SK-N-SH (cell line): Measurements from ENCODE around the gene PGS1. TPM values are rescaled to one million over a fixed set of nuclear protein-coding genes. Genes with fewer than 3 reads are reported as not detected.

ENCODE experiments used
- CTCF ChIA-PET: fragments of 300-600, 350-600 bp; formaldehyde crosslinking; extraction: SDS; loops from one replicate; lab custom pipeline; 2021; lab: Yijun Ruan, JAX
- POLR2A ChIA-PET: fragments of 350-600 bp; sonication (Branson Sonifier 250); formaldehyde crosslinking; extraction: SDS; loops from one replicate; lab custom pipeline; 2020; ENCODE audit warnings: antibody characterized with exemption, inconsistent platforms; lab: Yijun Ruan, JAX
- DNase-seq: peaks from one replicate; pipeline ENCODE4 v3.0.0; 2012
- H2AFZ ChIP-seq: fragments of 200-600 bp; sonication (generic); 2 replicates; pipeline ENCODE4 v1.8.1; 2016; ENCODE audit warnings: antibody characterized with exemption, mild to moderate bottlenecking, low read depth
- H3F3A ChIP-seq: fragments of 200-600 bp; sonication (generic); replicated peaks from 2 replicates; pipeline ENCODE3; 2016; ENCODE audit warnings: antibody characterized with exemption, mild to moderate bottlenecking; ENCODE audit not compliant: insufficient read depth
- H3K27ac ChIP-seq, 2 experiments: fragments of 200-500 bp in 1 of 2; fragments of 200-600 bp in 1 of 2; sonication (Bioruptor generic) in 1 of 2; sonication (generic), shearing (Covaris generic) in 1 of 2; 2 replicates each; pipeline versions ENCODE4 v1.5.1 to v1.6.1; 2014 to 2016; ENCODE audit warnings: low read depth in 2 of 2, inconsistent platforms in 1 of 2, low read length in 1 of 2, mild to moderate bottlenecking in 1 of 2, mixed read lengths in 1 of 2
- H3K27me3 ChIP-seq: fragments of 200-600 bp; sonication (generic), shearing (Covaris generic); 2 replicates; pipeline ENCODE4 v1.6.1; 2016; ENCODE audit warnings: mixed run types; ENCODE audit not compliant: insufficient read depth
- H3K36me3 ChIP-seq, 2 experiments: fragments of 200-500 bp in 1 of 2; fragments of 200-600 bp in 1 of 2; sonication (Bioruptor generic) in 1 of 2; sonication (generic) in 1 of 2; replicated peaks in 1 of 2; 2 replicates each; pipeline versions ENCODE3 to v1.5.1; 2014 to 2016; ENCODE audit warnings: low read length in 1 of 2, mild to moderate bottlenecking in 1 of 2; ENCODE audit not compliant: insufficient read depth in 2 of 2, control insufficient read depth in 1 of 2
- H3K4me1 ChIP-seq, 2 experiments: fragments of 200-500 bp in 1 of 2; fragments of 200-600 bp in 1 of 2; sonication (Bioruptor generic) in 1 of 2; sonication (generic), shearing (Covaris generic) in 1 of 2; 2 replicates each; pipeline versions ENCODE4 v1.5.1 to v1.6.1; 2014 to 2016; ENCODE audit warnings: low read depth in 1 of 2, low read length in 1 of 2, mixed run types in 1 of 2; ENCODE audit not compliant: insufficient read depth in 2 of 2, control insufficient read depth in 1 of 2
- H3K4me2 ChIP-seq: fragments of 200-600 bp; sonication (generic), shearing (Covaris generic); 2 replicates; pipeline ENCODE4 v1.6.1; 2017; ENCODE audit warnings: mixed run types
- H3K4me3 ChIP-seq, 2 experiments: fragments of 200-500 bp in 1 of 2; fragments of 200-600 bp in 1 of 2; sonication (Bioruptor generic) in 1 of 2; sonication (generic), shearing (Covaris generic) in 1 of 2; 2 replicates each; pipeline versions ENCODE4 v1.5.1 to v1.8.1; 2014 to 2016; ENCODE audit warnings: low read depth in 2 of 2, inconsistent platforms in 1 of 2, low read length in 1 of 2, mild to moderate bottlenecking in 1 of 2, mixed read lengths in 1 of 2, moderate library complexity in 1 of 2
- H3K79me2 ChIP-seq: fragments of 200-600 bp; sonication (generic); 2 replicates; pipeline ENCODE4 v1.8.1; 2017; ENCODE audit warnings: mild to moderate bottlenecking; ENCODE audit not compliant: insufficient read depth
- H3K9ac ChIP-seq: fragments of 200-600 bp; sonication (generic); 2 replicates; pipeline ENCODE4 v1.6.1; 2017; ENCODE audit warnings: mixed run types
- H3K9me2 ChIP-seq: fragments of 200-600 bp; sonication (generic); 2 replicates; pipeline ENCODE4 v1.6.1; 2017; ENCODE audit warnings: mixed run types
- H3K9me3 ChIP-seq: fragments of 200-600 bp; sonication (generic); 2 replicates; pipeline ENCODE4 v1.6.1; 2017; ENCODE audit warnings: mixed run types, mild to moderate bottlenecking, moderate library complexity
- H4K20me1 ChIP-seq: fragments of 200-600 bp; sonication (generic); 2 replicates; pipeline ENCODE4 v1.6.1; 2017; ENCODE audit warnings: mild to moderate bottlenecking, mixed run types; ENCODE audit not compliant: insufficient read depth
- CHD2 ChIP-seq: fragments of 150-350 bp; IDR thresholded peaks from 2 replicates; pipeline ENCODE4 v1.6.1; 2018; ENCODE audit warnings: low read length; ENCODE audit not compliant: partially characterized antibody
- ELF1 ChIP-seq: IDR thresholded peaks from 2 replicates; pipeline ENCODE4 v1.4.0; 2012
- EP300 ChIP-seq, 2 experiments: IDR thresholded peaks; 2 replicates each; pipeline versions ENCODE4 v1.4.0 to v1.6.1; 2012; ENCODE audit warnings: borderline replicate concordance in 1 of 2, low read depth in 1 of 2, low read length in 1 of 2
- MEF2A ChIP-seq: IDR thresholded peaks from 2 replicates; pipeline ENCODE4 v1.4.0; 2012; ENCODE audit warnings: low read depth, borderline replicate concordance
- TAF1 ChIP-seq: IDR thresholded peaks from 2 replicates; pipeline ENCODE4 v1.6.1; 2012; ENCODE audit warnings: low read depth, mild to moderate bottlenecking, low read length, moderate library complexity, borderline replicate concordance
- YY1 ChIP-seq: IDR thresholded peaks from 2 replicates; pipeline ENCODE4 v1.4.0; 2012; ENCODE audit warnings: low read depth, mild to moderate bottlenecking
- WGBS: methylation state at CpG from one replicate; pipeline ENCODE4 v1.1.6; 2017; ENCODE audit warnings: low lambda C conversion rate; 5-methylcytosine and 5-hydroxymethylcytosine counted together
- polyA plus RNA-seq, 3 experiments: library from polyadenylated mRNA; depleted of rRNA; stranded (reverse); fragments of >200 nt; gene quantifications; 2 replicates each; pipeline ENCODE4 v1.2.3, GENCODE V29; 2012
- TF ChIP-seq, protein P1 (sequence below): IDR thresholded peaks from 2 replicates; pipeline ENCODE4 v1.6.1; 2012; ENCODE audit warnings: mild to moderate bottlenecking, low read depth, low read length, moderate library complexity
- TF ChIP-seq, protein P2 (sequence below): fragments of 150-350 bp; IDR thresholded peaks from 2 replicates; pipeline ENCODE4 v1.6.1; 2017; ENCODE audit warnings: antibody characterized with exemption, low read length, low read depth, borderline replicate concordance
- TF ChIP-seq, protein P3 (sequence below): IDR thresholded peaks from 2 replicates; pipeline ENCODE4 v1.4.0; 2012; ENCODE audit warnings: low read depth, borderline replicate concordance
- TF ChIP-seq, protein P4 (sequence below): IDR thresholded peaks from 2 replicates; pipeline ENCODE4 v1.4.0; 2012; ENCODE audit warnings: low read depth

The PGS1 gene
- polyA plus RNA-seq, 1 of the 3 experiments (the other 2 are of a cell fraction), result 88.4 TPM

DNA sequence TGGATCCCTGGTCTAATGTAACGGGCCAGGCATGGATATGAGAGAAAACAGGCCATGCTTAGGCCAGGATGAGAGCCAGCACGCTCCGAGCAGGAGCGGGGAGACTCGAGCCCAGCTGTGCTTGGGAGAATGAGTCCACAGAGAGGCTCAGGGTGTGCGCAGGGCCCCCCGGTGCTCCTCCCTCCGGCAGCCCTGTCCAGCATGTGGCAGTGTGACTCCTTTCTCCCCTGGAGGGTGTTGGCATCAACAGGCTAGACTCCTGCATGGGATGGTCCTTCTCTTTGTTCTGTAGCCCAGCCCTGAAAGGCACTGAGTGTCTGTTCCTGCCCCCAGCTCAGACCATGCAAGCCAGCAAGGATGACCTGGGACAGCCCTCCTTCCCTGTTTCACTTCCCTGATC is 23.4 kb downstream of the PGS1 start (continued):
- TF ChIP-seq, protein P1, sequence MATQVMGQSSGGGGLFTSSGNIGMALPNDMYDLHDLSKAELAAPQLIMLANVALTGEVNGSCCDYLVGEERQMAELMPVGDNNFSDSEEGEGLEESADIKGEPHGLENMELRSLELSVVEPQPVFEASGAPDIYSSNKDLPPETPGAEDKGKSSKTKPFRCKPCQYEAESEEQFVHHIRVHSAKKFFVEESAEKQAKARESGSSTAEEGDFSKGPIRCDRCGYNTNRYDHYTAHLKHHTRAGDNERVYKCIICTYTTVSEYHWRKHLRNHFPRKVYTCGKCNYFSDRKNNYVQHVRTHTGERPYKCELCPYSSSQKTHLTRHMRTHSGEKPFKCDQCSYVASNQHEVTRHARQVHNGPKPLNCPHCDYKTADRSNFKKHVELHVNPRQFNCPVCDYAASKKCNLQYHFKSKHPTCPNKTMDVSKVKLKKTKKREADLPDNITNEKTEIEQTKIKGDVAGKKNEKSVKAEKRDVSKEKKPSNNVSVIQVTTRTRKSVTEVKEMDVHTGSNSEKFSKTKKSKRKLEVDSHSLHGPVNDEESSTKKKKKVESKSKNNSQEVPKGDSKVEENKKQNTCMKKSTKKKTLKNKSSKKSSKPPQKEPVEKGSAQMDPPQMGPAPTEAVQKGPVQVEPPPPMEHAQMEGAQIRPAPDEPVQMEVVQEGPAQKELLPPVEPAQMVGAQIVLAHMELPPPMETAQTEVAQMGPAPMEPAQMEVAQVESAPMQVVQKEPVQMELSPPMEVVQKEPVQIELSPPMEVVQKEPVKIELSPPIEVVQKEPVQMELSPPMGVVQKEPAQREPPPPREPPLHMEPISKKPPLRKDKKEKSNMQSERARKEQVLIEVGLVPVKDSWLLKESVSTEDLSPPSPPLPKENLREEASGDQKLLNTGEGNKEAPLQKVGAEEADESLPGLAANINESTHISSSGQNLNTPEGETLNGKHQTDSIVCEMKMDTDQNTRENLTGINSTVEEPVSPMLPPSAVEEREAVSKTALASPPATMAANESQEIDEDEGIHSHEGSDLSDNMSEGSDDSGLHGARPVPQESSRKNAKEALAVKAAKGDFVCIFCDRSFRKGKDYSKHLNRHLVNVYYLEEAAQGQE, result no peak
- TF ChIP-seq, protein P2, sequence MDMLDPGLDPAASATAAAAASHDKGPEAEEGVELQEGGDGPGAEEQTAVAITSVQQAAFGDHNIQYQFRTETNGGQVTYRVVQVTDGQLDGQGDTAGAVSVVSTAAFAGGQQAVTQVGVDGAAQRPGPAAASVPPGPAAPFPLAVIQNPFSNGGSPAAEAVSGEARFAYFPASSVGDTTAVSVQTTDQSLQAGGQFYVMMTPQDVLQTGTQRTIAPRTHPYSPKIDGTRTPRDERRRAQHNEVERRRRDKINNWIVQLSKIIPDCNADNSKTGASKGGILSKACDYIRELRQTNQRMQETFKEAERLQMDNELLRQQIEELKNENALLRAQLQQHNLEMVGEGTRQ, result no peak
- TF ChIP-seq EP300 (IDR thresholded peaks at IDR 0.05; ENCODE audit: borderline replicate concordance in 1 of 2, low read depth in 1 of 2, low read length in 1 of 2) (no peak), YY1 (no peak), MEF2A (no peak), ELF1 (no peak)
- TF ChIP-seq, protein P3, sequence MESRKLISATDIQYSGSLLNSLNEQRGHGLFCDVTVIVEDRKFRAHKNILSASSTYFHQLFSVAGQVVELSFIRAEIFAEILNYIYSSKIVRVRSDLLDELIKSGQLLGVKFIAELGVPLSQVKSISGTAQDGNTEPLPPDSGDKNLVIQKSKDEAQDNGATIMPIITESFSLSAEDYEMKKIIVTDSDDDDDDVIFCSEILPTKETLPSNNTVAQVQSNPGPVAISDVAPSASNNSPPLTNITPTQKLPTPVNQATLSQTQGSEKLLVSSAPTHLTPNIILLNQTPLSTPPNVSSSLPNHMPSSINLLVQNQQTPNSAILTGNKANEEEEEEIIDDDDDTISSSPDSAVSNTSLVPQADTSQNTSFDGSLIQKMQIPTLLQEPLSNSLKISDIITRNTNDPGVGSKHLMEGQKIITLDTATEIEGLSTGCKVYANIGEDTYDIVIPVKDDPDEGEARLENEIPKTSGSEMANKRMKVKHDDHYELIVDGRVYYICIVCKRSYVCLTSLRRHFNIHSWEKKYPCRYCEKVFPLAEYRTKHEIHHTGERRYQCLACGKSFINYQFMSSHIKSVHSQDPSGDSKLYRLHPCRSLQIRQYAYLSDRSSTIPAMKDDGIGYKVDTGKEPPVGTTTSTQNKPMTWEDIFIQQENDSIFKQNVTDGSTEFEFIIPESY, result no peak

DNA sequence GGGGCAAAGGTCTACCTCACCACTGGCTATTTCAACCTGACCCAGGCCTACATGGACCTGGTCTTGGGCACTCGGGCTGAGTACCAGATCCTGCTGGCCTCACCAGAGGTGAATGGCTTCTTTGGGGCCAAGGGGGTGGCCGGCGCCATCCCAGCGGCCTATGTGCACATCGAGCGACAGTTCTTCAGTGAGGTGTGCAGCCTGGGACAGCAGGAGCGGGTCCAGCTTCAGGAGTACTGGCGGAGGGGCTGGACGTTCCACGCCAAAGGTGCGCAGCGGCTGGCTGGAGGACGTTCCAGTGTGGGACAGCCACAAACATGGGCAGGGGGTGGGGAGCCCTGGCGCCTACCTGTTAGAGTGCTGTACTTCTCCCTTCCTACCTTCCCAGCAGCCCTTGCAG is 25.4 kb downstream of the PGS1 start:
- POLR2A ChIA-PET, result interaction anchor here (0.5 to 1.4 kb wide), 2 partner anchors 13 to 19 kb away, joined by 3 to 4 read pairs; no protein-coding TSS in a partner anchor
- Histone ChIP-seq H3K36me3 (peaks cover 41 to 67% of the 10 kb centered on the region in 2 experiments), H3F3A (no peaks in the 10 kb centered on the region), H2AFZ (no peak overlapping the region), H3K4me2 (no peak overlapping the region), H3K79me2 (peaks cover 57% of the 10 kb centered on the region), H4K20me1 (peaks cover 32% of the 10 kb centered on the region), H3K4me1 (peaks cover 0 to 6% of the 10 kb centered on the region in 2 experiments; a peak in 1 of 4 replicates), H3K9ac (no peak overlapping the region)
- 99% methylated on average over 9 of the region's 14 CpGs for WGBS
- TF ChIP-seq, protein P2, result no peak
- TF ChIP-seq ELF1 (no peak), TAF1 (no peak), CHD2 (no peak)
- TF ChIP-seq, protein P4, sequence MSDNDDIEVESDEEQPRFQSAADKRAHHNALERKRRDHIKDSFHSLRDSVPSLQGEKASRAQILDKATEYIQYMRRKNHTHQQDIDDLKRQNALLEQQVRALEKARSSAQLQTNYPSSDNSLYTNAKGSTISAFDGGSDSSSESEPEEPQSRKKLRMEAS, result no peak
- TF ChIP-seq, all 33 proteins: peak for 0
- no peak overlapping the region for H3K4me3 ChIP-seq
- no peak overlapping the region for H3K27ac ChIP-seq
- no peak for DNase-seq
- no peaks in the 10 kb centered on the region for H3K9me2 ChIP-seq
- no peaks in the 10 kb centered on the region for H3K27me3 ChIP-seq
- no peaks in the 10 kb centered on the region for H3K9me3 ChIP-seq
- CTCF ChIA-PET, result interaction anchor here (1.1 to 3.0 kb wide), 2 partner anchors 13 to 18 kb away, joined by 4 to 22 read pairs; no protein-coding TSS in a partner anchor
